Urinary bladder (tissue), 4 donors: Measurements from ENCODE around the gene LIPK. TPM values are rescaled to one million over a fixed set of nuclear protein-coding genes. Genes with fewer than 3 reads are reported as not detected.
"Not testable (repeated sequence)": the region's sequence is repeated elsewhere in the genome, so short reads cannot be mapped to it uniquely, and the experiment has no call there.

Experiments
- DNase-seq: peaks from one replicate; pipeline ENCODE4 v3.0.0-alpha.2; 2015; ENCODE audit errors: extremely low spot score
- H3K27ac ChIP-seq: one replicate; pipeline ENCODE4 v1.5.1; 2013; ENCODE audit warnings: low read depth, mild to moderate bottlenecking, moderate library complexity
- H3K36me3 ChIP-seq: one replicate; pipeline ENCODE4 v1.6.1; 2013; ENCODE audit warnings: mild to moderate bottlenecking, moderate library complexity; ENCODE audit not compliant: insufficient read depth
- H3K4me1 ChIP-seq: one replicate; pipeline ENCODE4 v1.6.1; 2013; ENCODE audit warnings: mild to moderate bottlenecking, moderate library complexity; ENCODE audit not compliant: insufficient read depth
- H3K4me3 ChIP-seq: one replicate; pipeline ENCODE4 v1.5.1; 2013; ENCODE audit warnings: low read depth, low read length
- WGBS: extraction: QIAGEN DNeasy Blood & Tissue Kit; methylation state at CpG from one replicate; pipeline ENCODE4 v1.1.7; 2013; 5-methylcytosine and 5-hydroxymethylcytosine counted together
- polyA plus RNA-seq: library from polyadenylated mRNA; stranded (reverse); fragments of 200-250 nt; gene quantifications from one replicate; pipeline ENCODE4 v1.2.3, GENCODE V29; 2013
- total RNA-seq: library from RNA; depleted of rRNA; stranded (reverse); fragments of >200 nt; gene quantifications from one replicate; pipeline ENCODE4 v1.2.3, GENCODE V29; 2014
- donor health status: healthy with polysubstance abuse.
- donor health status: healthy.

Gene LIPK
- total and polyA plus RNA-seq, 2 donors: not detected

DNA sequence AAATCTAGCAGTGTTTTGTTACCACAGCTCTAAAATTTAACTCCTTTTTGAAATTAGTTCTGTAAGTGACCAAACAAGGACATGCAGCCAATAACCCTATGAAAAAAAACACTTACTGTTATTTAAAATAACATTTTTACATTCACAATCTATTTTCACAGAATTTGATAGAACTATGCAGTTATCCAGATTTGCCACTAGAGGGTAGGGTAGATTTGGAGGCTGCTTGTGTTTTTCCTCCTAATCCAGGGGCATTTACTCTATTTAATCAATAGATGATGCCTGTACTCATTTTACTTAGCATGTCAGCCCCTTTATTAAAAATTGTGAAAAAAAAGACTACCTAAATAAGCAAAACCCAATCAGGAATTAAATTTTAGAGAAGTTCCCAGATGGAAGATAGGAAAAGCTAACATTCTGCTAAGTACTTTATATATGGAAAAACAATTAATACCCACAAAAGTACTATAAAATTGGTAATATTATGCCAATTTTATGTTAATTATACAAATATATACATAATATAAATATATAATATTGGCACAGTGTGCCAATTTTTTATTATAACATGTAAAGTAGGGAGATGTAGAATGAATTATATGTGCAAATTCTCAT lies 18.1 kb upstream of the LIPK start:
- H3K4me3 ChIP-seq: no peak overlapping the region
- DNase-seq: no peak

GRCh38 chr10:88689366-88689765 lies 16.7 kb upstream of the LIPK start:
- DNase-seq: no peak
- Histone ChIP-seq H3K36me3 (no peaks in the 10 kb centered on the region), H3K4me3 (no peak overlapping the region), H3K27ac (no peak overlapping the region), H3K4me1 (no peaks in the 10 kb centered on the region)
- 92% methylated on average over 6 of the region's 6 CpGs for WGBS

More for the DNA sequence above, 18.1 kb upstream of the LIPK start:
- Histone ChIP-seq H3K4me1 (no peaks in the 10 kb centered on the region), H3K27ac (no peak overlapping the region), H3K36me3 (no peaks in the 10 kb centered on the region)

- no peak for DNase-seq
- Histone ChIP-seq H3K27ac (no peak overlapping the region), H3K4me1 (no peaks in the 10 kb centered on the region), H3K4me3 (no peak overlapping the region), H3K36me3 (no peaks in the 10 kb centered on the region)
- WGBS: 50% methylated on average over 4 of the region's 4 CpGs
Measured at GRCh38 chr10:88693392-88694020, 12.5 kb upstream of the LIPK start.

DNA sequence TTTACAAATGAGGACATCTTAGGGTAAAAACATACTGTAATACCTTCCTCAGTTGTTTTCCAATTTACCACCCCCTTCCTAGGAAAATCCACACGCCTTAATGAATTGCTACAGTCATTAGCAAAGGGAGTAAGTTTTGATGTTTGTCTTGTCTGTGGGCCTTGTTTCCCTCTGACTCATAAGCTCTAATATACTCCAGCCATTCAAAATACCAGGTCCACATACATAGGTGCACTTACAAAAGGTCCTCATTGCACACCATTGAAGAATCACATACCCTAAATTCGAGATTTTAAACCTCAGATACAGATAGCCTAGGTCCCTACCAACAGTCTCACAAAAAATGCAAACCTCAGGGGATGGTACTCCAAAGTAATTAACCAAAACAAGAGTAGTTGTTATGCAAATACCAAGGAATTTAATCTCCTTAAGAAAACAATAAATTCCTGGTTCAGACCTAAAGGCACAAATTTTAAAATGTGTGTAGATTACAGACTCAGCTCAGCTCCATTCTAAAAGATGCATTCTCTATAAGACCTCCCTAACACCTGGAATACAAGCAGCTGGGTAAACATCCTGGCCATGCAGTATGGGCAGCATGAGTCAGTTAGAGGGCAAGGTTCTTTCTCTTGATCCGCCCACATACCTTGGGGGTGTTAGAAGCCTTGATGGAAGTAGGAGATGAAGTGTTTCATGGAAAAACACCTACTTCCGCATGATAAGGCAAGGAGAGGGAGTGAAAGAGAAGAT lies 3.0 kb upstream of the LIPK start:
- no peak for DNase-seq
- Histone ChIP-seq H3K4me3 (no peak overlapping the region), H3K4me1 (no peaks in the 10 kb centered on the region), H3K27ac (no peak overlapping the region), H3K36me3 (no peaks in the 10 kb centered on the region)
- WGBS: 64% methylated on average over 4 of the region's 4 CpGs

- H3K4me3 ChIP-seq: no peak overlapping the region
- H3K36me3 ChIP-seq: no peaks in the 10 kb centered on the region
- H3K4me1 ChIP-seq: no peaks in the 10 kb centered on the region
- H3K27ac ChIP-seq: no peak overlapping the region
- WGBS: 36% methylated on average over 2 of the region's 2 CpGs
- DNase-seq: no peak
Measured at GRCh38 chr10:88707429-88708155, 1.5 kb downstream of the LIPK start.

- H3K4me3 ChIP-seq, H3K36me3 ChIP-seq, H3K27ac ChIP-seq, H3K4me1 ChIP-seq, DNase-seq: not testable (repeated sequence)
- WGBS: 42% methylated on average over 6 of the region's 6 CpGs
Measured at GRCh38 chr10:88709361-88709760, 3.3 kb downstream of the LIPK start.

- no peak for DNase-seq
- WGBS: 96% methylated on average over 1 of the region's 1 CpG
Measured at GRCh38 chr10:88715517-88715916, 9.5 kb downstream of the LIPK start.

DNA sequence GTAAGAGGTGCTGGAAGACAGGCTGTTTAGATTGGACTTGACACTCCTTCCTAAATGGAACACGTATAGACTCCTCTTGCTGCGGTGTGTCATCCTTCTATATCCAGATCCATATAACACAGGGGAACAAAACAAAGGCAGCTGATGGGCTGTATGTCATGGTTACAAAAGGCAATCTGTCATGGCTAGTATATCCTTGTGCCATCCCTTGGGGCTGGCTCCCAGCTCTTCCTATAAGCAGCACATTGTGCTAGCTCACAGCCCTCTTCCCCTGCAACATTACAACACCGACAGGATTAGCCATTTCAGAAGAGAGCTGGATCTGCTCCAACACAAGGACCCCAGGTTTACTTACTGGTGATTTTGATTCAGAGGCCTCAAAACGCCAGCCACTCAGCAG lies 15.3 kb downstream of the LIPK start:
- Histone ChIP-seq H3K36me3 (no peaks in the 10 kb centered on the region), H3K4me3 (no peak overlapping the region), H3K27ac (no peak overlapping the region), H3K4me1 (no peaks in the 10 kb centered on the region)
- no peak for DNase-seq
- WGBS: 62% methylated on average over 4 of the region's 4 CpGs

More at GRCh38 chr10:88715517-88715916, 9.5 kb downstream of the LIPK start:
- no peak overlapping the region for H3K4me3 ChIP-seq
- H3K27ac ChIP-seq: no peak overlapping the region
- H3K36me3 ChIP-seq: no peaks in the 10 kb centered on the region
- no peaks in the 10 kb centered on the region for H3K4me1 ChIP-seq

DNA sequence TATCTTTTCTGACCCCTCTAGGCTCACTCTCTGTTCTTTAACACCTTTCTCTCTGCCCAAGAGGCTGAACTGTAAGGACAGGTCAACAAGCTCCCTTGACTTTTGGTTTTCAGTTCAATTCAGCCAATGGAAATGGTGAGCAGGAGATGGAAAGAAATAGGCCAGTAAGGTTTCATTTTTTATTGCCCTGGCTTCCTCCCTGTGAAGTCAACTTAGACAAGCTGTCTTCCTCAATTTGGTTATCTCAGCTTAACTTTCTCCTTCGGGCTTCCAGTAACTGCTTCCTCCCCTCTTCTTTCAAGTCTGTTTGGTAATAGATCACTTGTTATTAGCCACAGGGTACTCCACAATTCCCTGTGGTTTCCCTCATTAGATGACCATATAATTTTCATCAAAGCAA lies 19.7 kb downstream of the LIPK start:
- H3K27ac ChIP-seq: no peak overlapping the region
- 7% methylated on average over 1 of the region's 1 CpG for WGBS
- no peak overlapping the region for H3K4me3 ChIP-seq
- H3K36me3 ChIP-seq: no peaks in the 10 kb centered on the region
- DNase-seq: no peak
- H3K4me1 ChIP-seq: no peaks in the 10 kb centered on the region

DNA sequence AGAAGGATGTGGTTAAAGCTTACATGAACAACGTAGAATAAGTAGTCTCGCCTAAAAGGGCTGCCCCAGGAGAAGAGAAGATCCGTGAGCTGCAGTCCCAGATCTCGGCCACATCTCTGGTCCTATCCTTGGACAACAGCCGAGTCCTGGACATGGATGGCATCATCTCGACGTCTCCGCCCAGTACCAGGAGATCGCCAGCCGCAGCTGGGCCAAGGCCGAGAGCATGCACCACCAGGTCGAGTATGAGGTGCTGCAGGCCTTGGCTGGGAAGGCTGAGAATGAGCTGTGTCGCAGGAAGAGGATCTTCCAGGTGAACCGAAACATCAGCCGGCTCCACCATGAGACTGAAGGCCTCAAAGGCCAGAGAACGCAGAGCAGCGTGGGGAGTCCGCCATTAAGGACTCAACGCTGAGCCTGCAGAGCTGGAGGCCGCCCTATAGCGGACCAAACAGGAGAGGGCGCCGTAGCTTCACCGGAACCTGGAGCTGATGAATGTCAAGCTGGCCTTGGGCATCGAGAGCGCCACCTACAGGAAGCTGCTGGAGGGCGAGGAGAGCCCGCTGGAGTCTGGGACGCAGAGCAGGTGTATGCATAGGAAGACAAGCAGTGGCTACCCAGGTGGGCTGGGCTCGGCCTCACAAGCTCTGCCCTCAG lies 22.2 kb downstream of the LIPK start:
- no peak overlapping the region for H3K27ac ChIP-seq
- 65% methylated on average over 30 of the region's 30 CpGs for WGBS
- H3K4me3 ChIP-seq: no peak overlapping the region
- no peaks in the 10 kb centered on the region for H3K4me1 ChIP-seq
- no peaks in the 10 kb centered on the region for H3K36me3 ChIP-seq
- DNase-seq: no peak

DNA sequence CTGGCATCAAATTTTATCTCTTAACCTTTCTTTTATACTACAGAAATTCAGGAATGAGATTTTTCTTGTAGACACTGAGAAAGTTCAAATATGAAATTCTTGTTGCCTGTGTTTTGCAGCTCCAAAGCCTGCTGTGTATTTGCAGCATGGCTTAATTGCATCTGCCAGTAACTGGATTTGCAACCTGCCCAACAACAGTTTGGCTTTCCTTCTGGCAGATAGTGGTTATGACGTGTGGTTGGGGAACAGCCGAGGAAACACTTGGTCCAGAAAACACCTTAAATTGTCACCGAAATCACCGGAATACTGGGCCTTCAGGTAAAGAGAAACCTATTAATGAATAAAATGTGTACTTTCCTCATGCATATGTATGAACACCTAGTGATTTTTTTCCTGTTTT lies 24.8 kb downstream of the LIPK start:
- no peak for DNase-seq
- Histone ChIP-seq H3K4me1 (no peaks in the 10 kb centered on the region), H3K27ac (no peak overlapping the region), H3K36me3 (no peaks in the 10 kb centered on the region), H3K4me3 (no peak overlapping the region)
- WGBS: 82% methylated on average over 4 of the region's 4 CpGs

- DNase-seq: no peak
- no peak overlapping the region for H3K4me3 ChIP-seq
- 55% methylated on average over 6 of the region's 6 CpGs for WGBS
- no peaks in the 10 kb centered on the region for H3K4me1 ChIP-seq
- H3K27ac ChIP-seq: no peak overlapping the region
- H3K36me3 ChIP-seq: no peaks in the 10 kb centered on the region
Measured at GRCh38 chr10:88731296-88731695, 25.2 kb downstream of the LIPK start.

DNA sequence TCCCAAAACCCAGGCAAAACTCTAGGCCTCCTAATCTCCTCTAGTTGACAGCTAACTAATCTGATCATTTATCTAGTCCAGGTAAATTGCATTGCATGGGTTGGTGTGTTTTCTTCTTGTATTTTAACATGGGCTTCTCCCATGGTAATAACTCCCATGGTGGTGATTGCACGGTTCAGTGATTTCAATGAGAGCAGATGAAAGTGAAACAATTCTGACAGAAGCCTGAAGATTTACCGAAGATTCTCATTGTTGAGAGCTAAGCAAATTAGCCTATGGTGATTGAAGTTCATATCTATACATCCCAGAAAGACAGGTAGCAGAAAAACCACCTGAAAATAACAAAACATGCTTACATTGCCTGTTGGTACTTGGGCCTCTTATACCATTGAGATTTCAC lies 27.2 kb downstream of the LIPK start:
- no peak for DNase-seq
- no peak overlapping the region for H3K4me3 ChIP-seq
- 82% methylated on average over 2 of the region's 2 CpGs for WGBS
- no peak overlapping the region for H3K27ac ChIP-seq
- H3K36me3 ChIP-seq: no peaks in the 10 kb centered on the region
- H3K4me1 ChIP-seq: no peaks in the 10 kb centered on the region
